BE2C (cell line): ENCODE data around the gene PUM2. TPM values are rescaled to one million over a fixed set of nuclear protein-coding genes. Genes with fewer than 3 reads are reported as not detected.

Source experiments
- DNase-seq: peaks from one replicate; pipeline ENCODE4 v3.0.0-alpha.2; 2020
- H3K27me3 ChIP-seq: fragments of 250-450 bp; sonication (Bioruptor Pico); 2 replicates; pipeline ENCODE4 v1.5.1; 2020; ENCODE audit warnings: mild to moderate bottlenecking
- H3K36me3 ChIP-seq: fragments of 250-450 bp; sonication (Bioruptor Pico); 2 replicates; pipeline ENCODE4 v1.5.1; 2020; ENCODE audit warnings: mild to moderate bottlenecking
- H3K4me1 ChIP-seq: fragments of 250-450 bp; sonication (Bioruptor Pico); 2 replicates; pipeline ENCODE4 v1.5.1; 2020
- H3K4me3 ChIP-seq: 2 replicates; pipeline ENCODE4 v1.5.1; 2011; ENCODE audit warnings: low read depth, low read length
- H3K9me3 ChIP-seq: fragments of 250-450 bp; sonication (Bioruptor Pico); 2 replicates; pipeline ENCODE4 v1.5.1; 2020
- polyA plus RNA-seq: library from polyadenylated mRNA; unstranded; fragments of >200 nt; gene quantifications from one replicate; pipeline ENCODE4 v1.2.1, GENCODE V29; 2012; ENCODE audit warnings: low read depth, missing spikeins; ENCODE audit not compliant: insufficient read length, insufficient read depth
- TF ChIP-seq, protein P1 (sequence below): IDR thresholded peaks from 2 replicates; pipeline ENCODE4 v1.5.1; 2012; ENCODE audit warnings: mild to moderate bottlenecking, low read depth, low read length

Gene PUM2, protein sequence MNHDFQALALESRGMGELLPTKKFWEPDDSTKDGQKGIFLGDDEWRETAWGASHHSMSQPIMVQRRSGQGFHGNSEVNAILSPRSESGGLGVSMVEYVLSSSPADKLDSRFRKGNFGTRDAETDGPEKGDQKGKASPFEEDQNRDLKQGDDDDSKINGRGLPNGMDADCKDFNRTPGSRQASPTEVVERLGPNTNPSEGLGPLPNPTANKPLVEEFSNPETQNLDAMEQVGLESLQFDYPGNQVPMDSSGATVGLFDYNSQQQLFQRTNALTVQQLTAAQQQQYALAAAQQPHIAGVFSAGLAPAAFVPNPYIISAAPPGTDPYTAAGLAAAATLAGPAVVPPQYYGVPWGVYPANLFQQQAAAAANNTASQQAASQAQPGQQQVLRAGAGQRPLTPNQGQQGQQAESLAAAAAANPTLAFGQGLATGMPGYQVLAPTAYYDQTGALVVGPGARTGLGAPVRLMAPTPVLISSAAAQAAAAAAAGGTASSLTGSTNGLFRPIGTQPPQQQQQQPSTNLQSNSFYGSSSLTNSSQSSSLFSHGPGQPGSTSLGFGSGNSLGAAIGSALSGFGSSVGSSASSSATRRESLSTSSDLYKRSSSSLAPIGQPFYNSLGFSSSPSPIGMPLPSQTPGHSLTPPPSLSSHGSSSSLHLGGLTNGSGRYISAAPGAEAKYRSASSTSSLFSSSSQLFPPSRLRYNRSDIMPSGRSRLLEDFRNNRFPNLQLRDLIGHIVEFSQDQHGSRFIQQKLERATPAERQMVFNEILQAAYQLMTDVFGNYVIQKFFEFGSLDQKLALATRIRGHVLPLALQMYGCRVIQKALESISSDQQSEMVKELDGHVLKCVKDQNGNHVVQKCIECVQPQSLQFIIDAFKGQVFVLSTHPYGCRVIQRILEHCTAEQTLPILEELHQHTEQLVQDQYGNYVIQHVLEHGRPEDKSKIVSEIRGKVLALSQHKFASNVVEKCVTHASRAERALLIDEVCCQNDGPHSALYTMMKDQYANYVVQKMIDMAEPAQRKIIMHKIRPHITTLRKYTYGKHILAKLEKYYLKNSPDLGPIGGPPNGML
- polyA plus RNA-seq = 55.2 TPM

- peaks cover 15% of the 10 kb centered on the region for H3K4me1 ChIP-seq
These were observed at the start of gene PUM2 for GRCh38 chr2:20350753-20351554. PUM2 (minus strand) TSS chr2:20350844; CDS start chr2:20327360, 23,484 bp downstream.

GRCh38 chr2:20400306-20400705 lies 49.7 kb upstream of the PUM2 start:
- H3K9me3 ChIP-seq = no peaks in the 10 kb centered on the region
- H3K36me3 ChIP-seq = no peaks in the 10 kb centered on the region
- no peak overlapping the region for H3K4me3 ChIP-seq
- no peaks in the 10 kb centered on the region for H3K27me3 ChIP-seq
- no peaks in the 10 kb centered on the region for H3K4me1 ChIP-seq
- TF ChIP-seq, protein P1, sequence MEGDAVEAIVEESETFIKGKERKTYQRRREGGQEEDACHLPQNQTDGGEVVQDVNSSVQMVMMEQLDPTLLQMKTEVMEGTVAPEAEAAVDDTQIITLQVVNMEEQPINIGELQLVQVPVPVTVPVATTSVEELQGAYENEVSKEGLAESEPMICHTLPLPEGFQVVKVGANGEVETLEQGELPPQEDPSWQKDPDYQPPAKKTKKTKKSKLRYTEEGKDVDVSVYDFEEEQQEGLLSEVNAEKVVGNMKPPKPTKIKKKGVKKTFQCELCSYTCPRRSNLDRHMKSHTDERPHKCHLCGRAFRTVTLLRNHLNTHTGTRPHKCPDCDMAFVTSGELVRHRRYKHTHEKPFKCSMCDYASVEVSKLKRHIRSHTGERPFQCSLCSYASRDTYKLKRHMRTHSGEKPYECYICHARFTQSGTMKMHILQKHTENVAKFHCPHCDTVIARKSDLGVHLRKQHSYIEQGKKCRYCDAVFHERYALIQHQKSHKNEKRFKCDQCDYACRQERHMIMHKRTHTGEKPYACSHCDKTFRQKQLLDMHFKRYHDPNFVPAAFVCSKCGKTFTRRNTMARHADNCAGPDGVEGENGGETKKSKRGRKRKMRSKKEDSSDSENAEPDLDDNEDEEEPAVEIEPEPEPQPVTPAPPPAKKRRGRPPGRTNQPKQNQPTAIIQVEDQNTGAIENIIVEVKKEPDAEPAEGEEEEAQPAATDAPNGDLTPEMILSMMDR = no peak
- no peak for DNase-seq

More at GRCh38 chr2:20350753-20351554, at the start of gene PUM2:
- Histone ChIP-seq H3K36me3 (peaks cover 8% of the 10 kb centered on the region; the same call in 1 of the 2 replicates), H3K9me3 (no peaks in the 10 kb centered on the region), H3K4me3 (peak within 1 kb of the TSS; percentile 92), H3K27me3 (no peaks in the 10 kb centered on the region)
- peak; percentile 97 for DNase-seq
- TF ChIP-seq, protein P1 = no peak

DNA sequence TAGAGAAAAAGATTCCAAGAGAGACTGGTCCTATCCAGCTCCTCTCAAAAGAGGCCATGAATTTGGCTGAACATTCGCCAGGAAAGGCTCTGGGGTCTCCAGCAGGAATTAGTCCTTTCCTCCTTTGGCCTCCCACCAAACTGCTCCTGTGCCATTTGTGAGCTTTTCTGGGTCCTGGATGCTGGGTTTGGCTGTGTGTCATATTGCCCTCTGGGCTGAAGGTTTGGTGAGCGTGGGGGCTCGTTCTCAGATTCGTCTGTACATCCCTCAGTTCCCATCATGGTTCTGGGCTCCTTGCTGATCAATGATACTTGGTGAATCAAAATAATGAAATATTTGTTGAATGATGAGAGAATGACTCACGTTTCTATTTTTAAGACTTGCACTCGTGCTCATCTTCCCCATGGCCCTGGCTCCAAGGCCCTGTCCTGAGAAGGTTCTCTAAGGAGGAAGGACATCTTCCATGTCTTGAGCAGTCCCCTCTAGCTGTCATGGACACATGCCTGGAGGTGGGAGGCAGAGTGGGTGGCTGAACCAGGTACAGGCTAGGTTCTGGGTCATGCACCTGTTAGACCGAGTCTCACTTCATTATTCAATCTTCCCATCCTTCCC lies 48.4 kb upstream of the PUM2 start:
- Histone ChIP-seq H3K36me3 (no peaks in the 10 kb centered on the region), H3K4me1 (no peaks in the 10 kb centered on the region), H3K9me3 (no peaks in the 10 kb centered on the region), H3K27me3 (no peaks in the 10 kb centered on the region), H3K4me3 (no peak overlapping the region)
- DNase-seq = no peak
- TF ChIP-seq, protein P1 = no peak

DNA sequence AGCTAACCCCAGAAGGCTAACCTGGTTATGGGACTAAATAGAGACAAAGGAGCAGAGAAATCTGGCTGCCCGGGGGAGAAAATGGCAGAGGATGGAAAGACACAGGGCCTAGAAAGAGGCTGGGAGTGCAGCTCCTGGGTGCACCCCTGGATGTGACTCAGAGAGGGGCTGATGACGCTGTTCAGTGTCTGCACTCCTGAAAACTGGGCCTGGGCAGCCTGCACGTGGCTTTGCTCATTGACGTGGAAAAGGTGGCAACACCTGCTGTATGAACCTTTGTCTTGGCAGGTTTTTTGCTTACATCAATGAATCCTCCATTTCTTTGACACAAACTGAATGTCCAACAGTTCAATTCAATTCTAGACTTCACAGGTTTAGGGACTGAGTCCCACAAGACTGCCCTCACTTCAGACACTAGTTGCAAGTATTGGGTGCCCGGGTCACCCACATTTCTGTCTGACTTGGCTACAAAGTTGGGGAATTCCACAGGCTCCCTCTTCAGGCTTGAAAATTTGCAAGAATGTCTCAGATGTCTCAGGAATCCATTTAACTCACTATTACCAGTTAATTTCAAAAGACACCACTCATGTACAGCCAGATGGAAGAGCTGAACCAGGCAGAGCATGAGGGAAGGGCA lies 47.3 kb upstream of the PUM2 start:
- Histone ChIP-seq H3K27me3 (no peaks in the 10 kb centered on the region), H3K4me3 (no peak overlapping the region), H3K36me3 (no peaks in the 10 kb centered on the region), H3K4me1 (no peaks in the 10 kb centered on the region), H3K9me3 (no peaks in the 10 kb centered on the region)
- DNase-seq = no peak
- TF ChIP-seq, protein P1 = no peak
